PC-9 (cell line): Measurements from ENCODE around the gene PDE12. TPM values are rescaled to one million over a fixed set of nuclear protein-coding genes. Genes with fewer than 3 reads are reported as not detected.
A peak's percentile ranks its signal among the peaks of the same experiment; 100 is the strongest.

Source experiments
- Bru-seq: library from RNA; stranded (reverse); fragments of 400-500 nt; gene quantifications from one replicate; lab custom pipeline; 2021; lab: Mats Ljungman, UMichigan
- BruChase-seq, 2 experiments: library from RNA; stranded (reverse); fragments of 400-500 nt; gene quantifications; one replicate each; lab custom pipeline; 2021; lab: Mats Ljungman, UMichigan
- BruUV-seq: library from RNA; stranded (reverse); fragments of 400-500 nt; replicated peaks from 2 replicates; lab custom pipeline; 2021; lab: Mats Ljungman, UMichigan
- CTCF ChIA-PET: fragments of 300-600 bp; sonication (Branson Sonifier 250); formaldehyde crosslinking; loops from one replicate; lab custom pipeline; 2022; ENCODE audit warnings: antibody characterized with exemption; lab: Charles Lee
- POLR2A ChIA-PET: fragments of 300-600 bp; sonication (Branson Sonifier 250); formaldehyde crosslinking; loops from one replicate; lab custom pipeline; 2022; ENCODE audit warnings: antibody characterized with exemption; ENCODE audit not compliant: unreplicated experiment; lab: Charles Lee
- DNase-seq, 2 experiments: peaks; one replicate each; pipeline versions ENCODE4 v3.0.0 to v3.0.0-alpha.2; 2015 to 2022; ENCODE audit warnings: mixed read lengths in 1 of 2
- H2AFZ ChIP-seq: fragments of 200-600 bp; sonication (generic); 2 replicates; pipeline ENCODE4 v1.8.1; 2017; ENCODE audit warnings: antibody characterized with exemption
- H3F3A ChIP-seq: fragments of 200-600 bp; sonication (generic); 2 replicates; pipeline ENCODE4 v1.8.1; 2017; ENCODE audit warnings: antibody characterized with exemption, mild to moderate bottlenecking, low read depth; ENCODE audit not compliant: insufficient read depth
- H3K27ac ChIP-seq: fragments of 200-600 bp; sonication (generic); 2 replicates; pipeline ENCODE4 v1.6.1; 2016; ENCODE audit warnings: mixed run types
- H3K27me3 ChIP-seq: fragments of 200-600 bp; sonication (generic); 2 replicates; pipeline ENCODE4 v1.6.1; 2016; ENCODE audit warnings: low read depth, mixed run types; ENCODE audit not compliant: insufficient read depth
- H3K36me3 ChIP-seq: fragments of 200-600 bp; sonication (generic); 2 replicates; pipeline ENCODE4 v1.6.1; 2016; ENCODE audit warnings: low read depth, mixed run types
- H3K4me1 ChIP-seq: fragments of 200-600 bp; sonication (generic); replicated peaks from 2 replicates; pipeline ENCODE4 v1.6.1; 2016; ENCODE audit warnings: mixed run types; ENCODE audit not compliant: insufficient read depth
- H3K4me2 ChIP-seq: fragments of 200-600 bp; sonication (generic); 2 replicates; pipeline ENCODE4 v1.6.1; 2017; ENCODE audit warnings: mixed run types
- H3K4me3 ChIP-seq: fragments of 200-600 bp; sonication (generic); 2 replicates; pipeline ENCODE4 v1.6.1; 2016; ENCODE audit warnings: mixed run types
- H3K79me2 ChIP-seq: fragments of 200-600 bp; sonication (generic); 2 replicates; pipeline ENCODE4 v1.6.1; 2017; ENCODE audit warnings: low read depth, mixed run types
- H3K9me2 ChIP-seq: fragments of 200-600 bp; sonication (generic); 2 replicates; pipeline ENCODE4 v1.8.1; 2017; ENCODE audit warnings: mild to moderate bottlenecking; ENCODE audit not compliant: insufficient read depth
- H3K9me3 ChIP-seq: fragments of 200-600 bp; sonication (generic); 2 replicates; pipeline ENCODE4 v1.8.1; 2016; ENCODE audit warnings: low read depth; ENCODE audit not compliant: insufficient read depth
- H4K20me1 ChIP-seq: fragments of 200-600 bp; sonication (generic); 2 replicates; pipeline ENCODE4 v1.8.1; 2017; ENCODE audit not compliant: insufficient read depth
- CTCF ChIP-seq: fragments of 200-600 bp; sonication (generic); conservative IDR thresholded peaks from 2 replicates; pipeline ENCODE4 v1.6.1; 2017; ENCODE audit warnings: mixed run types, antibody characterized with exemption, mild to moderate bottlenecking, moderate library complexity
- EZH2 ChIP-seq: fragments of 200-600 bp; sonication (generic); IDR thresholded peaks from 2 replicates; pipeline ENCODE4 v1.8.0; 2017; ENCODE audit warnings: antibody characterized with exemption, low read depth
- intact Hi-C: fragments of 100-400 bp; cut with micrococcal nuclease; formaldehyde crosslinking; loops from one replicate; pipeline ENCODE4 v1.10.0; 2022; ENCODE audit not compliant: unreplicated experiment
- long read RNA-seq: library from polyadenylated mRNA; stranded (forward); transcript quantifications from one replicate; pipeline ENCODE4 v2.0.0, GENCODE V29; 2022
- total RNA-seq: library from RNA; stranded (reverse); gene quantifications from 2 replicates; pipeline ENCODE4 v1.2.3, GENCODE V29; 2021

Gene PDE12
- total RNA-seq (14.3 and 16.6 TPM in 2 replicates), Bru-seq, nascent RNA (percentile 85 among the genes with signal in this experiment), BruChase-seq, experiment 1, labeled RNA remaining after a 2-hour chase (percentile 89 among the genes with signal in this experiment), BruChase-seq, experiment 2, labeled RNA remaining after a 6-hour chase (percentile 93 among the genes with signal in this experiment)
- long read RNA-seq, full-length matches to known transcripts, result 38 of 41 reads
- long read RNA-seq, partial matches to known transcripts, result 0 of 41 reads
- long read RNA-seq, other reads (novel, unspliced or antisense), result 3 of 41 reads

- intact Hi-C loops, result loop anchor here (1.0 to 5.0 kb wide), 4 partner anchors 41 to 854 kb away; partner anchors contain the start of gene ARF4
- H3K4me2 ChIP-seq, result peak within 1 kb of the TSS; percentile 91
- H3K79me2 ChIP-seq, result peaks cover 47% of the 10 kb centered on the region
- peak; percentile 82 to 86 for DNase-seq
- TF ChIP-seq EZH2, result no peak
- no peak for TF ChIP-seq CTCF
- peaks cover 9% of the 10 kb centered on the region for H3K36me3 ChIP-seq
- no peaks in the 10 kb centered on the region for H3K9me2 ChIP-seq
- no peaks in the 10 kb centered on the region for H3K27me3 ChIP-seq
- H3K9me3 ChIP-seq, result no peaks in the 10 kb centered on the region
- H3K27ac ChIP-seq, result peak within 1 kb of the TSS; percentile 92
- peak within 1 kb of the TSS; percentile 90 for H2AFZ ChIP-seq
- no peaks in the 10 kb centered on the region for H3F3A ChIP-seq
- ChIA-PET CTCF (interaction anchor here (0.5 to 1.5 kb wide), 4 partner anchors 158 to 750 kb away, joined by 3 to 9 read pairs (median 5); partner anchors contain the start of genes HTD2 and RPP14), POLR2A (interaction anchor here (0.6 to 1.0 kb wide), 3 partner anchors 12 to 372 kb away, joined by 3 to 8 read pairs (median 4); partner anchors contain the start of genes ARF4 and DNAH12)
- peak within 1 kb of the TSS; percentile 74 for H3K4me3 ChIP-seq
- peaks cover 12% of the 10 kb centered on the region; the same call in 1 of the 2 replicates for H3K4me1 ChIP-seq
- no peaks in the 10 kb centered on the region for H4K20me1 ChIP-seq
- no TSS peak for BruUV-seq
Measured at GRCh38 chr3:57555738-57556458, at the start of gene PDE12. Gene PDE12, plus strand, starts transcription at chr3:57556274. Its CDS starts 106 bp downstream, at chr3:57556380.

- Histone ChIP-seq H3K36me3 (no peaks in the 10 kb centered on the region), H3K4me3 (no peak overlapping the region), H4K20me1 (no peaks in the 10 kb centered on the region), H3K4me1 (peaks cover 31% of the 10 kb centered on the region), H3K27me3 (no peaks in the 10 kb centered on the region), H3K9me3 (no peaks in the 10 kb centered on the region), H3K4me2 (peak overlapping the region; percentile 26), H3K9me2 (no peaks in the 10 kb centered on the region), H3K79me2 (no peaks in the 10 kb centered on the region), H3F3A (peaks cover 11% of the 10 kb centered on the region), H3K27ac (peak overlapping the region; percentile 62), H2AFZ (no peak overlapping the region)
- TF ChIP-seq EZH2, result no peak
- no peak for TF ChIP-seq CTCF
- no TSS peak for BruUV-seq
- intact Hi-C loops, result loop anchor here (10.0 kb wide), 1 partner anchor 57 kb away; no protein-coding TSS in a partner anchor
- POLR2A ChIA-PET, result no interaction called here
- peak in 1 of 2 experiments; percentile 80 for DNase-seq
- CTCF ChIA-PET, result no interaction called here
Measured at GRCh38 chr3:57512166-57512565, 43.9 kb upstream of the PDE12 start.
